ENCODE results near the gene IKBKE. TPM values are rescaled to one million over a fixed set of nuclear protein-coding genes. Genes with fewer than 3 reads are reported as not detected.

Gene IKBKE
- total and polyA plus RNA-seq, 2 donors (not counting 3 experiments of a cell fraction or from before 2014, with no cell fraction given) = 17.9 to 20.7 TPM

- Histone ChIP-seq H3K4me2 (ENCODE audit: insufficient read depth, low read length) (no peak overlapping the region), H2AFZ (ENCODE audit: low read depth, low read length) (no peak overlapping the region), H3K79me2 (ENCODE audit: control insufficient read depth, insufficient read depth, low read length) (no peaks in the 10 kb centered on the region), H3K4me3 (replicated peaks in 1 of 3; ENCODE audit: insufficient read depth in 1 of 3, low read depth in 1 of 3, low read length in 3 of 3) (no peak overlapping the region), H3K4me1 (ENCODE audit: control insufficient read depth, extremely low read depth, insufficient read depth, low read length) (no peaks in the 10 kb centered on the region), H3K27me3 (ENCODE audit: control insufficient read depth in 2 of 2, insufficient read depth in 2 of 2, low read length in 2 of 2) (peaks cover 0 to 8% of the 10 kb centered on the region in 2 experiments), H3K9me1 (replicated peaks; ENCODE audit: control insufficient read depth, extremely low read depth, insufficient read depth, low read length) (no peaks in the 10 kb centered on the region), H4K20me1 (replicated peaks; ENCODE audit: control insufficient read depth, extremely low read depth, insufficient read depth, low read length) (no peaks in the 10 kb centered on the region), H3K9me3 (replicated peaks; ENCODE audit: control insufficient read depth, insufficient read depth, low read length) (no peaks in the 10 kb centered on the region), H3K9ac (replicated peaks; ENCODE audit: extremely low read depth, insufficient read depth, low read length) (no peak overlapping the region), H3K36me3 (ENCODE audit: control insufficient read depth in 2 of 2, extremely low read depth in 1 of 2, insufficient read depth in 2 of 2, low read length in 2 of 2) (no peaks in the 10 kb centered on the region), H3K27ac (ENCODE audit: insufficient read depth, low read depth, low read length) (no peak overlapping the region)
- ChIA-PET POLR2A (no interaction called here), CTCF (interaction anchor here (0.8 to 1.1 kb wide), 4 partner anchors 16 to 45 kb away, joined by 3 to 6 read pairs (median 4); no protein-coding TSS in a partner anchor)
- BruUV-seq (replicated peaks) = no TSS peak
- DNase-seq (ENCODE audit: low read depth, low spot score) (no peak), FAIRE-seq (no peak)
- intact Hi-C loops (cut with micrococcal nuclease) = loop anchor here (1.0 kb wide), 1 partner anchor 22 kb away; no protein-coding TSS in a partner anchor
- TF ChIP-seq GATA2 (IDR thresholded peaks at IDR 0.05; ENCODE audit: insufficient read depth, insufficient read length, low read depth, low read length) (no peak), CTCF (IDR thresholded peaks at IDR 0.05; ENCODE audit: extremely low read depth in 1 of 2, insufficient read depth in 1 of 2, low read depth in 1 of 2, low read length in 2 of 2) (no peak), EZH2 (IDR thresholded peaks at IDR 0.05; ENCODE audit: borderline replicate concordance, low read depth, low read length, severe bottlenecking) (no peak), MAX (IDR thresholded peaks at IDR 0.05; ENCODE audit: insufficient read depth, insufficient read length) (no peak), POLR2A (IDR thresholded peaks at IDR 0.05; ENCODE audit: low read depth, low read length) (no peak), MYC (IDR thresholded peaks at IDR 0.05; ENCODE audit: low read depth, low read length) (no peak), POLR2AphosphoS5 (IDR thresholded peaks at IDR 0.05; ENCODE audit: insufficient read depth, low read depth, low read length) (no peak), JUN (IDR thresholded peaks at IDR 0.05; ENCODE audit: borderline replicate concordance, insufficient read depth, insufficient read length, low read depth) (no peak), FOS (IDR thresholded peaks at IDR 0.05; ENCODE audit: borderline replicate concordance, insufficient read depth, low read length) (no peak)
- dilution Hi-C loops (cut with MboI; ENCODE audit: extremely low pct_ligation_motif_present, low sequenced_read_pairs) = no loop called here
These were observed 54.6 kb downstream of the IKBKE start for GRCh38 chr1:206524739-206525364.

All from endothelial cell of umbilical vein (primary cell).